Neural cell (in vitro differentiated cells): ENCODE measurements around the gene EBF3.

Experiments used
- EP300 ChIP-seq: fragments of 450-650 bp; conservative IDR thresholded peaks from 2 replicates; pipeline ENCODE4 v1.6.1; 2014; ENCODE audit warnings: antibody characterized with exemption, mild to moderate bottlenecking, moderate library complexity; ENCODE audit not compliant: poor library complexity, severe bottlenecking
- EZH2 ChIP-seq: fragments of 200-600, 300-800 bp; shearing (Covaris generic), sonication (generic); IDR thresholded peaks from 2 replicates; pipeline ENCODE4 v1.6.1; 2014; ENCODE audit warnings: antibody characterized with exemption, low read length, borderline replicate concordance, mild to moderate bottlenecking; ENCODE audit not compliant: insufficient read depth, poor library complexity, severe bottlenecking
- RAD21 ChIP-seq: fragments of 450-650 bp; conservative IDR thresholded peaks from 2 replicates; pipeline ENCODE4 v1.6.1; 2014; ENCODE audit warnings: antibody characterized with exemption, mild to moderate bottlenecking, moderate library complexity
- SMC3 ChIP-seq: fragments of 450-650 bp; conservative IDR thresholded peaks from 2 replicates; pipeline ENCODE4 v1.6.1; 2014; ENCODE audit warnings: antibody characterized with exemption, mild to moderate bottlenecking, moderate library complexity; ENCODE audit not compliant: poor library complexity

DNA sequence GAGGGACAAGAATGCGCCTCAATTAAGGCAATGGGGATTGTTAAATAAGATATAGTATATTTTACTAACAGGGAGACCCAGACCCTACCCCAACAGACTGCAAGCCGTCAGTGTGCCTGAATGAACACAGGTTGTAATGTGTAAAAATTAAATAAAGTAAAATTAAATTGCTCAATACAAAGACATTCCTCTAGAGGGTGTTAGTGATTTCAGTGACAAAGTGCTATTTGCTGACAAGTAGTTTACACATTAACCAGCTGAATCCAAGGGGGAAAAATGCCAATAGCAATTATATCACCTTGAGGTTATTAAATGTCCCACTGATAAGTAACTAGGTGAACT, 110.5 kb downstream of the EBF3 start:
- TF ChIP-seq SMC3 (peak; percentile 58), RAD21 (peak; percentile 53), EP300 (no peak), EZH2 (no peak)
